Heart right ventricle (tissue), 16 donors: Measurements from ENCODE around the gene HOXC11. TPM values are rescaled to one million over a fixed set of nuclear protein-coding genes. Genes with fewer than 3 reads are reported as not detected.

Experiments
- ATAC-seq, 8 donors: fragments of 200-7000 bp; cut with Tn5 transposase; one replicate each; pipeline ENCODE4 v1.9.1; 2020; ENCODE audit warnings: mild to moderate bottlenecking in 8 of 8, moderate library complexity in 8 of 8, moderate number of reproducible peaks in 1 of 8
- DNase-seq, 2 donors: peaks; one replicate each; pipeline ENCODE4 v3.0.0-alpha.2; 2020
- H3K27ac ChIP-seq, 10 donors: fragments of 200-600 bp; sonication (generic) in 2 of 10; one replicate each; pipeline versions ENCODE4 v1.5.0 to v1.8.0; 2020 to 2022; ENCODE audit warnings: mild to moderate bottlenecking in 3 of 10
- H3K27me3 ChIP-seq, 7 donors: fragments of 200-600 bp; one replicate each; pipeline ENCODE4 v1.8.0; 2021 to 2022; ENCODE audit warnings: mild to moderate bottlenecking in 2 of 7
- H3K36me3 ChIP-seq, 9 donors: fragments of 200-600 bp; sonication (generic) in 1 of 9; one replicate each; pipeline versions ENCODE4 v1.5.0 to v1.8.0; 2020 to 2022; ENCODE audit warnings: mild to moderate bottlenecking in 2 of 9
- H3K4me1 ChIP-seq, 9 donors: fragments of 200-600 bp; sonication (generic) in 1 of 9; one replicate each; pipeline versions ENCODE4 v1.5.0 to v1.8.0; 2020 to 2022; ENCODE audit warnings: mild to moderate bottlenecking in 4 of 9
- H3K4me3 ChIP-seq, 10 donors: fragments of 200-600 bp; sonication (generic) in 2 of 10; one replicate each; pipeline versions ENCODE4 v1.5.0 to v1.8.0; 2020 to 2022; ENCODE audit warnings: mild to moderate bottlenecking in 7 of 10, moderate library complexity in 2 of 10
- H3K9me3 ChIP-seq, 11 donors: fragments of 200-600 bp in 10 of 11; sonication (generic) in 2 of 11; one replicate each; pipeline versions ENCODE4 v1.5.0 to v1.8.0; 2013 to 2022; ENCODE audit warnings: mild to moderate bottlenecking in 2 of 11, control low read depth in 1 of 11, moderate library complexity in 1 of 11
- WGBS, 2 donors: extraction: QIAGEN DNeasy Blood & Tissue Kit; methylation state at CpG; one replicate each; pipeline ENCODE4 v1.1.7; 2013; ENCODE audit warnings: inconsistent platforms in 1 of 2; 5-methylcytosine and 5-hydroxymethylcytosine counted together
- intact Hi-C, 10 donors: fragments of 100-400 bp; cut with DNase I; formaldehyde crosslinking; loops; one replicate each; pipeline versions ENCODE4 v1.11.1 to v1.14.2; 2022
- polyA plus RNA-seq, 2 donors: library from polyadenylated mRNA; stranded (reverse); fragments of 200-250 nt; gene quantifications; one replicate each; pipeline ENCODE4 v1.2.3, GENCODE V29; 2013
- total RNA-seq, 10 donors: library from RNA; stranded (reverse); fragmentation: NEBNext Ultra II Directional in 3 of 10; extraction: Animal tissue kit (Norgen Biotek cat#: 25700) in 3 of 10; gene quantifications; one replicate each; pipeline versions ENCODE4 v1.2.1 to v1.2.4, GENCODE V29; 2021 to 2023
- TF ChIP-seq, protein P1 (sequence below), 9 donors: fragments of 200-600 bp; sonication (generic) in 2 of 9; IDR thresholded peaks; one replicate each; pipeline versions ENCODE4 v1.5.0 to v1.8.0; 2021 to 2022; ENCODE audit warnings: antibody characterized with exemption in 9 of 9, mild to moderate bottlenecking in 5 of 9, moderate library complexity in 1 of 9
- donor health status: Arrhythmogenic right ventricular cardiomyopathy.
- donor health status: ischemic (EF 13 %, LVEDD 7.1; RV severe dilation, severe dysfunction).
- donor health status: healthy with polysubstance abuse.
- donor health status: DM: no; HTN: yes; CAD: no.
- donor health status: DM: no; HTN: no; CAD: no.
- donor health status: ischemic (EF 25% LVEDD 6.9; RV normal size, moderate dysfunction).
- donor health status: ischemic (EF 25% LVEDD 5.7; RV mildly dilated, moderate dysfunction).
- donor health status: healthy.
- donor health status: DM: yes; HTN: yes; CAD: no.
- donor health status: Ischemic cardiomyopathy.
- donor health status: ischemic (EF 35%, LVEDD 5.7; RV mildly dilated, moderate dysfunction).
- donor health status: nonischemic (EF 11% LVEDD 7.7; RV severe dilation, severe dysfunction).
- donor health status: DM: yes; HTN: yes; CAD: no.
- donor health status: PGD.
- donor health status: ischemic (EF 29% LVEDD 5.4; RV normal size, mild dysfunction).
- donor health status: nonischemic (EF 23%, LVEDD 6.1; RV moderate dilation, normal function).

The HOXC11 gene
- total and polyA plus RNA-seq, 12 donors = not detected

- TF ChIP-seq, protein P1, sequence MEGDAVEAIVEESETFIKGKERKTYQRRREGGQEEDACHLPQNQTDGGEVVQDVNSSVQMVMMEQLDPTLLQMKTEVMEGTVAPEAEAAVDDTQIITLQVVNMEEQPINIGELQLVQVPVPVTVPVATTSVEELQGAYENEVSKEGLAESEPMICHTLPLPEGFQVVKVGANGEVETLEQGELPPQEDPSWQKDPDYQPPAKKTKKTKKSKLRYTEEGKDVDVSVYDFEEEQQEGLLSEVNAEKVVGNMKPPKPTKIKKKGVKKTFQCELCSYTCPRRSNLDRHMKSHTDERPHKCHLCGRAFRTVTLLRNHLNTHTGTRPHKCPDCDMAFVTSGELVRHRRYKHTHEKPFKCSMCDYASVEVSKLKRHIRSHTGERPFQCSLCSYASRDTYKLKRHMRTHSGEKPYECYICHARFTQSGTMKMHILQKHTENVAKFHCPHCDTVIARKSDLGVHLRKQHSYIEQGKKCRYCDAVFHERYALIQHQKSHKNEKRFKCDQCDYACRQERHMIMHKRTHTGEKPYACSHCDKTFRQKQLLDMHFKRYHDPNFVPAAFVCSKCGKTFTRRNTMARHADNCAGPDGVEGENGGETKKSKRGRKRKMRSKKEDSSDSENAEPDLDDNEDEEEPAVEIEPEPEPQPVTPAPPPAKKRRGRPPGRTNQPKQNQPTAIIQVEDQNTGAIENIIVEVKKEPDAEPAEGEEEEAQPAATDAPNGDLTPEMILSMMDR (IDR thresholded peaks at IDR 0.05) = no peak
- Histone ChIP-seq H3K27me3 (peaks cover 62 to 100% (median 100%) of the 10 kb centered on the region in 7 donors), H3K27ac (no peak overlapping the region), H3K4me3 (no peak overlapping the region), H3K4me1 (peaks cover 0 to 17% (median 4%) of the 10 kb centered on the region in 9 donors), H3K9me3 (no peaks in the 10 kb centered on the region), H3K36me3 (no peaks in the 10 kb centered on the region)
- DNase-seq (no peak), ATAC-seq (no peak)
- 11 to 15% methylated on average over 5 of the region's 5 CpGs for WGBS, 2 donors
- intact Hi-C loops = no loop called here
Measured at GRCh38 chr12:53967421-53967925, 5.5 kb upstream of the HOXC11 start.

DNA sequence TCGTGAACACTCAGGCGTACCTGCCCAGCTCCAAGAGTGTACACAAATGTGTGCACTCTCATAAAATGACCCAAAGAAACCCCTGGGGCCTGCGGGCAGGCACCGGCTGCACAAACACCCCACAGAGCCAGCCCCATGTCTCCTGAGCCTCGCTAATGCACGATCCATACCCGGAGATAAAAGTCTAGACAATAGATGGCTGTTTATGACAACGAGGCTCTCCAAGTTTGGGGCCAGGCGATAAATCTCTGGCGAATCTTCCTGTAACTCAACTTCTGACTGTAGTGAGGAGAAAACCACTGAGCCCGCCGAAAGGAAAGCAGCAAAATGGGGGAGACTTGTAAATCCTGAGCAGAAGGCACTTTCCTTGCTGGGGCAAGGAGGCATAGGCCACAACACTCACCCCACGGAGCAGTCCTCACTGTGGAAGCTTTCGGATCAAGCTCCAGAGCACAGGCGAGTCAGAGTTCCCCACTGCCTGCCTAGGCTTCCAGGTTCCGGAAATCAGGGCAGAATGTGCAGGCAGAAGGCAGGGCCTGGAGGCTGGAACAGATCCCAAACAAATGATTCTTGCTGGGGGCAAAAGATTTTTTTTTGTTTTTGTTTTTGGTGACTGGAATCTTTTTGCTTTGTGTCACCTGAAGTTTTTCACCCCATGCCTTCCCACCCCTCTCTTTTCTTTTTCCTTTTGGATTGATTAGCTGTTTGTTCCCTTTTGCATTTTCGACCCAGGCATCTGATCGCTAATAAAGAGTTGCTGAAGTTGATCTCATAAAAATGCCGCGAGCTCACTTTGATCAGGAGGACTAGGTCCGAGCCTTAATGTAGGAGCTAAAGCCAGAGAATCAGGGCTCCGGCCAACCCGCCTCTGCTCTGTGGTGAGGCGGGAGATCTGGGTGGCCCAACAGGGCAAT, 4.5 kb upstream of the HOXC11 start:
- Histone ChIP-seq H3K4me1 (peaks cover 0 to 22% (median 2%) of the 10 kb centered on the region in 9 donors), H3K27me3 (peaks cover 64 to 100% (median 100%) of the 10 kb centered on the region in 7 donors), H3K9me3 (no peaks in the 10 kb centered on the region), H3K36me3 (no peaks in the 10 kb centered on the region), H3K27ac (no peak overlapping the region), H3K4me3 (no peak overlapping the region)
- TF ChIP-seq, protein P1 (IDR thresholded peaks at IDR 0.05) = no peak
- ATAC-seq (no peak), DNase-seq (no peak)
- WGBS, 2 donors = 15 to 17% methylated on average over 24 of the region's 24 CpGs
- intact Hi-C loops = no loop called here

GRCh38 chr12:53969588-53970259, 3.2 kb upstream of the HOXC11 start:
- Histone ChIP-seq H3K27ac (no peak overlapping the region), H3K9me3 (no peaks in the 10 kb centered on the region), H3K36me3 (no peaks in the 10 kb centered on the region), H3K27me3 (peaks cover 69 to 100% (median 100%) of the 10 kb centered on the region in 7 donors), H3K4me3 (no peak overlapping the region), H3K4me1 (peaks cover 0 to 31% (median 9%) of the 10 kb centered on the region in 9 donors)
- ATAC-seq (no peak), DNase-seq (no peak)
- WGBS, 2 donors = 12 to 17% methylated on average over 12 of the region's 12 CpGs
- intact Hi-C loops = no loop called here
- TF ChIP-seq, protein P1 (IDR thresholded peaks at IDR 0.05) = no peak

GRCh38 chr12:53970451-53970850, 2.5 kb upstream of the HOXC11 start:
- Histone ChIP-seq H3K4me1 (peaks cover 2 to 39% (median 16%) of the 10 kb centered on the region in 9 donors), H3K4me3 (no peak overlapping the region), H3K27me3 (peaks cover 70 to 100% (median 100%) of the 10 kb centered on the region in 7 donors), H3K36me3 (no peaks in the 10 kb centered on the region), H3K9me3 (no peaks in the 10 kb centered on the region), H3K27ac (no peak overlapping the region)
- DNase-seq = no peak
- WGBS, 2 donors = 15 to 25% methylated on average over 4 of the region's 4 CpGs
- ATAC-seq = no peak
- TF ChIP-seq, protein P1 (IDR thresholded peaks at IDR 0.05) = no peak
- intact Hi-C loops = no loop called here
